Heart right ventricle (tissue), 16 donors: Measurements from ENCODE around the gene CEP164. TPM values are rescaled to one million over a fixed set of nuclear protein-coding genes. Genes with fewer than 3 reads are reported as not detected.

Experiments
- ATAC-seq, 8 donors: fragments of 200-7000 bp; cut with Tn5 transposase; one replicate each; pipeline ENCODE4 v1.9.1; 2020; ENCODE audit warnings: mild to moderate bottlenecking in 8 of 8, moderate library complexity in 8 of 8, moderate number of reproducible peaks in 1 of 8
- DNase-seq, 2 donors: peaks; one replicate each; pipeline ENCODE4 v3.0.0-alpha.2; 2020
- H3K27ac ChIP-seq, 10 donors: fragments of 200-600 bp; sonication (generic) in 2 of 10; one replicate each; pipeline versions ENCODE4 v1.5.0 to v1.8.0; 2020 to 2022; ENCODE audit warnings: mild to moderate bottlenecking in 3 of 10
- H3K27me3 ChIP-seq, 7 donors: fragments of 200-600 bp; one replicate each; pipeline ENCODE4 v1.8.0; 2021 to 2022; ENCODE audit warnings: mild to moderate bottlenecking in 2 of 7
- H3K36me3 ChIP-seq, 9 donors: fragments of 200-600 bp; sonication (generic) in 1 of 9; one replicate each; pipeline versions ENCODE4 v1.5.0 to v1.8.0; 2020 to 2022; ENCODE audit warnings: mild to moderate bottlenecking in 2 of 9
- H3K4me1 ChIP-seq, 9 donors: fragments of 200-600 bp; sonication (generic) in 1 of 9; one replicate each; pipeline versions ENCODE4 v1.5.0 to v1.8.0; 2020 to 2022; ENCODE audit warnings: mild to moderate bottlenecking in 4 of 9
- H3K4me3 ChIP-seq, 10 donors: fragments of 200-600 bp; sonication (generic) in 2 of 10; one replicate each; pipeline versions ENCODE4 v1.5.0 to v1.8.0; 2020 to 2022; ENCODE audit warnings: mild to moderate bottlenecking in 7 of 10, moderate library complexity in 2 of 10
- H3K9me3 ChIP-seq, 11 donors: fragments of 200-600 bp in 10 of 11; sonication (generic) in 2 of 11; one replicate each; pipeline versions ENCODE4 v1.5.0 to v1.8.0; 2013 to 2022; ENCODE audit warnings: mild to moderate bottlenecking in 2 of 11, control low read depth in 1 of 11, moderate library complexity in 1 of 11
- WGBS, 2 donors: extraction: QIAGEN DNeasy Blood & Tissue Kit; methylation state at CpG; one replicate each; pipeline ENCODE4 v1.1.7; 2013; ENCODE audit warnings: inconsistent platforms in 1 of 2; 5-methylcytosine and 5-hydroxymethylcytosine counted together
- intact Hi-C, 10 donors: fragments of 100-400 bp; cut with DNase I; formaldehyde crosslinking; loops; one replicate each; pipeline versions ENCODE4 v1.11.1 to v1.14.2; 2022
- polyA plus RNA-seq, 2 donors: library from polyadenylated mRNA; stranded (reverse); fragments of 200-250 nt; gene quantifications; one replicate each; pipeline ENCODE4 v1.2.3, GENCODE V29; 2013
- total RNA-seq, 10 donors: library from RNA; stranded (reverse); fragmentation: NEBNext Ultra II Directional in 3 of 10; extraction: Animal tissue kit (Norgen Biotek cat#: 25700) in 3 of 10; gene quantifications; one replicate each; pipeline versions ENCODE4 v1.2.1 to v1.2.4, GENCODE V29; 2021 to 2023
- TF ChIP-seq, protein P1 (sequence below), 9 donors: fragments of 200-600 bp; sonication (generic) in 2 of 9; IDR thresholded peaks; one replicate each; pipeline versions ENCODE4 v1.5.0 to v1.8.0; 2021 to 2022; ENCODE audit warnings: antibody characterized with exemption in 9 of 9, mild to moderate bottlenecking in 5 of 9, moderate library complexity in 1 of 9
- donor health status: Arrhythmogenic right ventricular cardiomyopathy.
- donor health status: ischemic (EF 13 %, LVEDD 7.1; RV severe dilation, severe dysfunction).
- donor health status: healthy with polysubstance abuse.
- donor health status: DM: no; HTN: yes; CAD: no.
- donor health status: DM: no; HTN: no; CAD: no.
- donor health status: ischemic (EF 25% LVEDD 6.9; RV normal size, moderate dysfunction).
- donor health status: ischemic (EF 25% LVEDD 5.7; RV mildly dilated, moderate dysfunction).
- donor health status: healthy.
- donor health status: DM: yes; HTN: yes; CAD: no.
- donor health status: Ischemic cardiomyopathy.
- donor health status: ischemic (EF 35%, LVEDD 5.7; RV mildly dilated, moderate dysfunction).
- donor health status: nonischemic (EF 11% LVEDD 7.7; RV severe dilation, severe dysfunction).
- donor health status: DM: yes; HTN: yes; CAD: no.
- donor health status: PGD.
- donor health status: ischemic (EF 29% LVEDD 5.4; RV normal size, mild dysfunction).
- donor health status: nonischemic (EF 23%, LVEDD 6.1; RV moderate dilation, normal function).

Gene CEP164
- total and polyA plus RNA-seq, 12 donors: 3.5 to 17.9 (median 6.6) TPM

GRCh38 chr11:117407016-117407415 lies 79.4 kb downstream of the CEP164 start:
- Histone ChIP-seq H3K36me3 (peaks cover 0 to 86% (median 21%) of the 10 kb centered on the region in 9 donors), H3K27ac (no peak overlapping the region), H3K27me3 (no peaks in the 10 kb centered on the region), H3K9me3 (peaks cover 0 to 18% (median 4%) of the 10 kb centered on the region in 11 donors), H3K4me3 (no peak overlapping the region), H3K4me1 (no peaks in the 10 kb centered on the region)
- TF ChIP-seq, protein P1, sequence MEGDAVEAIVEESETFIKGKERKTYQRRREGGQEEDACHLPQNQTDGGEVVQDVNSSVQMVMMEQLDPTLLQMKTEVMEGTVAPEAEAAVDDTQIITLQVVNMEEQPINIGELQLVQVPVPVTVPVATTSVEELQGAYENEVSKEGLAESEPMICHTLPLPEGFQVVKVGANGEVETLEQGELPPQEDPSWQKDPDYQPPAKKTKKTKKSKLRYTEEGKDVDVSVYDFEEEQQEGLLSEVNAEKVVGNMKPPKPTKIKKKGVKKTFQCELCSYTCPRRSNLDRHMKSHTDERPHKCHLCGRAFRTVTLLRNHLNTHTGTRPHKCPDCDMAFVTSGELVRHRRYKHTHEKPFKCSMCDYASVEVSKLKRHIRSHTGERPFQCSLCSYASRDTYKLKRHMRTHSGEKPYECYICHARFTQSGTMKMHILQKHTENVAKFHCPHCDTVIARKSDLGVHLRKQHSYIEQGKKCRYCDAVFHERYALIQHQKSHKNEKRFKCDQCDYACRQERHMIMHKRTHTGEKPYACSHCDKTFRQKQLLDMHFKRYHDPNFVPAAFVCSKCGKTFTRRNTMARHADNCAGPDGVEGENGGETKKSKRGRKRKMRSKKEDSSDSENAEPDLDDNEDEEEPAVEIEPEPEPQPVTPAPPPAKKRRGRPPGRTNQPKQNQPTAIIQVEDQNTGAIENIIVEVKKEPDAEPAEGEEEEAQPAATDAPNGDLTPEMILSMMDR (IDR thresholded peaks at IDR 0.05): no peak
- intact Hi-C loops: no loop called here
- DNase-seq (no peak), ATAC-seq (no peak)
- 99% methylated on average over 6 of the region's 6 CpGs for WGBS, 2 donors

GRCh38 chr11:117408356-117408755 lies 80.7 kb downstream of the CEP164 start:
- WGBS, 2 donors: 97 to 98% methylated on average over 3 of the region's 3 CpGs
- no peaks in the 10 kb centered on the region for H3K4me1 ChIP-seq
- no peak overlapping the region for H3K4me3 ChIP-seq
- H3K27ac ChIP-seq: no peak overlapping the region
- DNase-seq (no peak), ATAC-seq (no peak)
- no peaks in the 10 kb centered on the region for H3K27me3 ChIP-seq
- H3K36me3 ChIP-seq: peaks cover 0 to 90% (median 21%) of the 10 kb centered on the region in 9 donors
- intact Hi-C loops: no loop called here
- H3K9me3 ChIP-seq: peaks cover 0 to 18% (median 4%) of the 10 kb centered on the region in 11 donors
- TF ChIP-seq, protein P1 (IDR thresholded peaks at IDR 0.05): no peak

DNA sequence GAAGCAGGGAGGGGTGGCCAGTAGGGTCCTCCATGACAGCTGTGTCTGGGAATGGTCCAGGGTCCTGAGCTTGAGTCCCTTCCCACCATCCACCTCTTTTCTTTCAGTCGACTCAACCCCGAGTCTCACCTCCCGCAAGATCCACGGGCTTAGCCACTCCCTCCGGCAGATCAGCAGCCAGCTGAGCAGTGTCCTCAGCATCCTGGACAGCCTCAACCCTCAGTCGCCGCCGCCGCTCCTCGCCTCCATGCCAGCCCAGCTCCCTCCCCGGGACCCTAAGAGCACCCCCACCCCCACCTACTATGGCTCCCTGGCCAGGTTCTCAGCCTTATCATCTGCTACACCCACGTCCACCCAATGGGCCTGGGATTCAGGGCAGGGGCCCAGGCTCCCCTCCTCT lies 81.9 kb downstream of the CEP164 start:
- intact Hi-C loops: no loop called here
- peaks cover 0 to 79% (median 17%) of the 10 kb centered on the region in 9 donors for H3K36me3 ChIP-seq
- 92 to 94% methylated on average over 12 of the region's 12 CpGs for WGBS, 2 donors
- no peaks in the 10 kb centered on the region for H3K4me1 ChIP-seq
- ATAC-seq (no peak), DNase-seq (no peak)
- H3K9me3 ChIP-seq: peaks cover 0 to 17% (median 4%) of the 10 kb centered on the region in 11 donors
- no peak overlapping the region for H3K4me3 ChIP-seq
- no peak overlapping the region for H3K27ac ChIP-seq
- no peaks in the 10 kb centered on the region for H3K27me3 ChIP-seq
- TF ChIP-seq, protein P1 (IDR thresholded peaks at IDR 0.05): no peak

DNA sequence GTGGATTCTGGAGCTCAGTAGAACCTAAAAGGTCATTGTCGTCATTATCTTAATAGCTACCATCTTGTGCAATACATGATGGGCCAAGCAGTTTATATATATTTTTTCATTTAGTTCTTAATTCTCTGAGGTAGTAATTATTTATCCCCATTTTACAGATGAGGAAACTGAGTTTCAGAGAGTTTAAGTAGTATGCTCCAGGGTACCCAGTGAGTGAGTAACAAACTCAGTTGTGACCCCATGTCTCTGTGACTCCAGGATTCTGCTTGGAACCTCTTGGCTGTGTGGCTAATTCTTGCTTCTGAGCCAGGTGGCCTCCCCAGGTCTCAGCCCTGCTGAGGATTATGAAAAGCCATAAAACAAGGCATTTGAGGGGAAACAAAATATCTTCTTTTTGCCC lies 82.6 kb downstream of the CEP164 start:
- Histone ChIP-seq H3K9me3 (peaks cover 0 to 13% (median 4%) of the 10 kb centered on the region in 11 donors), H3K27ac (no peak overlapping the region), H3K27me3 (no peaks in the 10 kb centered on the region), H3K4me3 (no peak overlapping the region), H3K4me1 (no peaks in the 10 kb centered on the region), H3K36me3 (peaks cover 0 to 72% (median 12%) of the 10 kb centered on the region in 9 donors)
- TF ChIP-seq, protein P1 (IDR thresholded peaks at IDR 0.05): no peak
- no peak for ATAC-seq
- DNase-seq: no peak
- WGBS, 2 donors: 93 to 98% methylated on average over 1 of the region's 1 CpG
- intact Hi-C loops: no loop called here
